Rectal smooth muscle tissue (tissue), 1 donor: Measurements from ENCODE around the gene FXYD6.
A peak's percentile ranks its signal among the peaks of the same experiment; 100 is the strongest.
"Not testable (repeated sequence)": the region's sequence is repeated elsewhere in the genome, so short reads cannot be mapped to it uniquely, and the experiment has no call there.

Experiments used
- H3K27ac ChIP-seq: one replicate; pipeline ENCODE4 v1.7.0; 2013; ENCODE audit warnings: low read depth, low read length, inconsistent platforms
- H3K27me3 ChIP-seq: one replicate; pipeline ENCODE4 v1.7.0; 2013; ENCODE audit warnings: low read length; ENCODE audit not compliant: control insufficient read depth, insufficient read depth
- H3K36me3 ChIP-seq: one replicate; pipeline ENCODE4 v1.7.0; 2013; ENCODE audit warnings: low read length; ENCODE audit not compliant: control insufficient read depth, insufficient read depth
- H3K4me1 ChIP-seq: one replicate; pipeline ENCODE4 v1.7.0; 2013; ENCODE audit warnings: low read length; ENCODE audit not compliant: control insufficient read depth, insufficient read depth
- H3K4me3 ChIP-seq: one replicate; pipeline ENCODE4 v1.7.0; 2013; ENCODE audit warnings: low read length
- H3K9ac ChIP-seq: one replicate; pipeline ENCODE4 v1.7.0; 2013; ENCODE audit warnings: low read length

The FXYD6 gene, protein sequence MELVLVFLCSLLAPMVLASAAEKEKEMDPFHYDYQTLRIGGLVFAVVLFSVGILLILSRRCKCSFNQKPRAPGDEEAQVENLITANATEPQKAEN

DNA sequence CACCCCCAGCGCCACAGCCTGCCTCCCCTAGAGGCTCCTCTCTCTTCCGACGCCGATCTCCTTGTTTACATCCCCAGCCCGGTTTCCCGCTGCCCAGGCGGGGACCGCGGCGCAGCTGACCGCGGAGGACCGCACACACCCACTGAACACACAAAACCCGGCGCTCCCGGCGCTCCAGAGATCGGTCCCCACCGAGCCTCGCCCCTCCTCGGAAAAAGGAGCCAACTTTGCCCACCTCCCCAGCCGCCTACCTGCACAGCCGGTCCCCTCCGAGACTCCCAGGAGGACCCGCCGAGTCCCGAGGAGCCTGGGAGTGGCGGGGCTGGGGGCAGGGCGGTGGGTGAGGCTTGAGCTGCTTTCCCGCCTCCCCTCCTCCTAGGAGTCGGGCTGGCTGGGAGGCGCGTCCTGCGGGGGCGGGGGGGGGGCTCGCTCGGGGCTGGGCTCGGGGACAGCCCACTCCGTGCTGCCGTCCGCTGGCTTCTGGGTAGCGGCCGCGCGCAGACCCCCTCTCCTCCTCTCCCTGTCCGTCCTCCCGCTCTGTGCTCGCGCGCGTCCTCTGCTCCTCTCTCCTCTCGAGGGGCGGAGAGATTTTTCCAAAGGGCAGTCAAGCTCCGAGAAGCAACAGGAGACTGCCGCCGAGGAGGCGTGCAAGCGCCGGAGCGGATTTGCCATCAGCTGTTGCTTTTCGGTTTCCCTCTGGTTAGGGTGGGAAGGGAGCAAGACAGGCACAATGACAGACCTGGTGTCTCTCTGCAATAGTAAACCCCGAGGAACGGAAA lies at the start of gene FXYD6:
Gene FXYD6 (minus strand): TSS at position 318 of the 779 bp plus-strand sequence. CDS start 33,882 bp downstream, outside the sequence.
- H3K4me3 ChIP-seq = peak within 1 kb of the TSS; percentile 80
- H3K36me3 ChIP-seq = no peaks in the 10 kb centered on the region
- H3K27ac ChIP-seq = peak within 1 kb of the TSS; percentile 91
- H3K9ac ChIP-seq = peak within 1 kb of the TSS; percentile 57
- H3K27me3 ChIP-seq = peaks cover 7% of the 10 kb centered on the region
- peaks cover 50% of the 10 kb centered on the region for H3K4me1 ChIP-seq

DNA sequence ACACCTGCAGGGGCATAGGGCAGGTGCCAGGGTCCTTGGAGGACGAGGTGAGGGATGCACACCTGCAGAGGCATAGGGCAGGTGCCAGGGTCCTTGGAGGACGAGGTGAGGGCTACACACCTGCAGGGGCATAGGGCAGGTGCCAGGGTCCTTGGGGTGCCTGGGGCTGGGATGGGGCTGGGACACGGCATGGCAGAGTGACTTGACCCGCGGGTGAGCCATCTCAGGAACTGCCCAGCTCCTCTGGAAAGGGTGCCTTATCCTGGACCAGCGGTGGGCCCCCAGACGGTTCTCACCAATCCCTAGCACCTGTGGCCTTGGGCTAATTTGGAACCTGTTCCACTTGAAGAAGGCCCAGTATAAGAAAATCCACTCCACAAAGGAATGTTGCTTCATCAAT lies 49.7 kb upstream of the FXYD6 start:
- H3K4me3 ChIP-seq, H3K27me3 ChIP-seq, H3K4me1 ChIP-seq, H3K27ac ChIP-seq, H3K9ac ChIP-seq, H3K36me3 ChIP-seq: not testable (repeated sequence)

DNA sequence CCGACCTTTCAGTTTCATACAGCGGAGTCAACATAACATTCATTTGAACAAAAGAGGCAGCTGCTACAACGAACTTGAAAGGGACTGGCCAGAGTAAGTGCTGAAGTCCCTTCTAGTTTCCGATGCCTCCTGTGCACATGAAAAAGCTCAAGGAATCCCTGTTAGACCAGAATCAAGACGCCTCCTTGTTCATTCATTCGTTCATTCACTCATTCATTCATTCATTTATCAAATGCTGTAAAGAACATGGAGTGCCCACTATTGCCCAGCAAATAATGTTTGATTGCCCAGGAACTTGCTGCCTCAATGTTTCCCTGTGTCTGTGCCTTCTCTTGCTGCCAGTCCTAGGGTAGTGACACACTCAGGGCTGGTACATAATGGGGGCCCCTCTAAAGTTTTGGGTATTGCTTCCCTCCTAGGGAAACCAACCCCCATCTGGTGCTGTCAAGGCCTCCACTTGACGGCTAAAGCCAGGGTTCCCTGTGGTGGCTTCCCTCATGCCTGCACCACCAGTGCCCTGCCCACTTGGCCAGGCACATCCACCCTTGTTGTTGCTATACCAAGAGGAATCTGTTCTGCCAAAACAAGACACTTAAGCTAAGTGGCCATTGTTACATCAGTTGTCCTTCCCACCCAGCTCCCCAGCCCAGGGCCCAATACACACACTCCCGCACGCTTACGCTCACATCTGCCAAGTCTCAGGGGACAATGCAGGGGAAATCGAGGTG lies 48.9 kb upstream of the FXYD6 start:
- H3K4me1 ChIP-seq = no peaks in the 10 kb centered on the region
- no peak overlapping the region for H3K4me3 ChIP-seq
- H3K9ac ChIP-seq = no peak overlapping the region
- H3K36me3 ChIP-seq = no peaks in the 10 kb centered on the region
- H3K27ac ChIP-seq = no peak overlapping the region
- H3K27me3 ChIP-seq = no peaks in the 10 kb centered on the region

DNA sequence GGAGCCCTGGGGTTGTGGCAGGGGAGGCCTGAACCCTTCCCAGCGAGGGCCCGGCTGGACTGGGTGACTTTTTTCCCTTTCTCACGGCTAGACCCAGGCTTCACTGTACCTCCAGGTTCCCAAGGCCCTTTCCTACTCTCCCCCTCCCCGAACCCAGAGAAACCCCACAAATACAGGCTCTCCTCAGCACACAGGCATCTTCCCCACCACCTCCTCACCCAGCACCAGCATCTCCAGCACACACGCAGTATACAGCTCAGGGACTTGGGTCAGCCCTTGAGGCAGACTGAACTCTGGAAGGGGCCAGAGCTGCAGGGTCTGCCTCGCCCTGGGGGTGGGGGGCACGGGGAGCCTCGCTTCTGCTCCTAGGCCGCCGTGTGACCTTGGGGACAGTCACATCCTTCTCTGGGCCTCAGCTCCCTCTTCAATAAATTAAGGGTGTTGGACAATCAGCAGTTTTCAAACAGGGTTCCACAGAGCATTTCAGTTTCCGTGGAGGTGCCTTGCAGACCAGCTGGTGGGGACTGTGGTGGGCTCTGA lies 48.2 kb upstream of the FXYD6 start:
- H3K9ac ChIP-seq = no peak overlapping the region

DNA sequence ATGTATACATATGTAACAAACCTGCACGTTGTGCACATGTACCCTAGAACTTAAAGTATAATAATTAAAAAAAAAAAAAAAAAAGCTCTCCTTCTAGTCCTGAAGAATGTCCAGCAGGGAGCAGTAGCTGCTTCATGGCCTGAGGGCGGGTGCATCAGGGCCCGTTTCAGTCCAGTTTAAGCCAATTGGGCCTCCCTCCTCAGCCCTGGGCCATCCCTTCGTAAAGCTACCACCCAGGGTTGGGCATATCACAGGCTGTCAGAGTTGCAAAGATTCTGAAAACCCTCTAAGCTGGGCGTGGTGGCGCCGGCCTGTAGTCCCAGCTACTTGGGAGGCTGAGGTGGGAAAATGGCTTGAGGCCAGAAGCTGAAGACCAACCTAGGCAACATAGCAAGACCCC lies 47.3 kb upstream of the FXYD6 start:
- no peak overlapping the region for H3K4me3 ChIP-seq
- no peaks in the 10 kb centered on the region for H3K4me1 ChIP-seq
- H3K36me3 ChIP-seq = no peaks in the 10 kb centered on the region
- no peaks in the 10 kb centered on the region for H3K27me3 ChIP-seq
- H3K9ac ChIP-seq = no peak overlapping the region
- H3K27ac ChIP-seq = no peak overlapping the region

More for the DNA sequence above, 48.2 kb upstream of the FXYD6 start:
- Histone ChIP-seq H3K27ac (no peak overlapping the region), H3K4me1 (no peaks in the 10 kb centered on the region), H3K4me3 (no peak overlapping the region), H3K36me3 (no peaks in the 10 kb centered on the region), H3K27me3 (no peaks in the 10 kb centered on the region)

DNA sequence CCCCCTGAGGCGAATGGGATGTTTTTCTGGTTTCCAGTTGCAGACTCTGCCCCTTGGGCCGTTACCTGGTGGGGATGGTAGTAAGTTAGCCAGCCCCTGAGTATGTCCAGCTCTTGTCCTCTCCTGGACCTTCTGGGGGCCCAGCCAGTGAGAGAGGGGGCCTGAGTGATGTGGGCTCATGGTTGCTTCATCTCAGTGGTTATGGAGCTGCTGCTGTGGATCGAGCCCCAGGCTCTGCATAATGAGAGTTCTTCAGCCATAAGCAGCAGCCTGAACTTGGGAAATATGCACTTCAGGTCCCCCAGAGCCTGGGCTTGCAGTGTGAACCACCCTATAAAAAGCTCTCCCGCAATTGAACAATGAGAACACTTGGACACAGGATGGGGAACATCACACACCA lies 46.8 kb upstream of the FXYD6 start:
- H3K9ac ChIP-seq = no peak overlapping the region
- no peak overlapping the region for H3K4me3 ChIP-seq
- no peaks in the 10 kb centered on the region for H3K4me1 ChIP-seq
- no peaks in the 10 kb centered on the region for H3K27me3 ChIP-seq
- H3K36me3 ChIP-seq = no peaks in the 10 kb centered on the region
- H3K27ac ChIP-seq = no peak overlapping the region

DNA sequence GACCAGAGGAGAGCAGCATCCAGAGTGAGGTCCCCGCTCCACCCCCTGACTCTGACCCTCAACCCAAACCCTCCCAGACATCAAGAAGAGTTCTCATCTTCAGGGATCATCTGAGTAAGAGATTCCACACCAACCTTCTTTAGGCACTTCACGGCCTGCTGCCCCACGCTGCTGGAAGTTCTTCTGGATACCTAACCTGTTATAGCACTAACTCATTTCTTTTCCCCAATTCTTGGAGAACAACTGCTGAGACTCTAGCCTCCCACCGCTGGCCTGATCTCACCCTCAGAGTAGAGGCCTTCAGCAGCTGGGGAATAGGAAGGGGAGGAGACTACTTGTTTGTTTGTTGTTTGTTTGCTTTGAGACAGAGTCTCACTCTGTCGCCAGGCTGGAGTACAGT lies 45.4 kb upstream of the FXYD6 start:
- Histone ChIP-seq H3K27ac (no peak overlapping the region), H3K36me3 (no peaks in the 10 kb centered on the region), H3K9ac (no peak overlapping the region), H3K4me3 (no peak overlapping the region), H3K27me3 (no peaks in the 10 kb centered on the region), H3K4me1 (no peaks in the 10 kb centered on the region)

DNA sequence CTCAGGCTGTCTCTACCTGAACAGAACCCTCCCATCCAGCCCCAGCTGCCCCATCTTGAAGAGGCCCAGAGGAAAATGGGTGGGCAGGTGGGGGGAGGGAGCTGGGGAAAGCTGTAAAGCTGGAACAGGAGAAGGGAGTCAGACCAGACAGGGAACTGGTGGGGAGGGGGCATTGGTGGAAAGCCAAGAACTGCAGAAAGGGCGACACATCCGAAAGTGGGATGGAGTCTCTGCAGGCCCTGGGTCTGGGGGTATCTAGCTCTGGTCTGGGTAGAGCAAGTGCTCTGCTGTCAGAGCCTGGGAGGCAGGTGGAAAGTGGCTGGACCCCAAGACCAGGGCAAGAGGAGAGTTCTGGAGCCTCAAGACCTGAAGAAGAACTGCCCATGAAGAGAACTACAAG lies 45.0 kb upstream of the FXYD6 start:
- Histone ChIP-seq H3K27me3 (no peaks in the 10 kb centered on the region), H3K27ac (no peak overlapping the region), H3K4me1 (no peaks in the 10 kb centered on the region), H3K36me3 (no peaks in the 10 kb centered on the region), H3K9ac (no peak overlapping the region), H3K4me3 (no peak overlapping the region)

DNA sequence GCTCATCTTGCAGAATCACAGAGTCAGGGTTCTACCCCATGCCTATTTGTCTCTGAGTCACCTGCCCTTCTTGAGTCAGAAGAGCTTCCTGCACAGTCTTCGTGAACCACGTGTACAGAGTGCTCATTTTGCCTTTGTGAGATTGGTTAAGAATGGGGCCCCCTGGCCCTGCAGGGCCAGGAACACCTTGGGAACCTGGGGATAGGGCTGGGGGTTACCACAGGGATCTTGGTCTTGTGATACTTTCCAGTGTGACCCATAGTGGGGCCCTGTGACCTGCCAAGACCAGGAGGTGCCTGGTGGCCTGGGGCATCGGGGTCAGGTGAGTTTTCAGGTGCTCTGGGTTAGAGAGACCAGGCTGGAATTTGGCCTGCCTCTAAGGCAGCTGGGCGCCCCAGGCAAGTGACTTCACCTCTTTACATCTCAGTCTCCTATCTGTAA lies 43.3 kb upstream of the FXYD6 start:
- H3K4me1 ChIP-seq = no peaks in the 10 kb centered on the region
- H3K4me3 ChIP-seq = no peak overlapping the region
- no peaks in the 10 kb centered on the region for H3K36me3 ChIP-seq
- H3K27ac ChIP-seq = no peak overlapping the region
- H3K27me3 ChIP-seq = no peaks in the 10 kb centered on the region
- no peak overlapping the region for H3K9ac ChIP-seq

DNA sequence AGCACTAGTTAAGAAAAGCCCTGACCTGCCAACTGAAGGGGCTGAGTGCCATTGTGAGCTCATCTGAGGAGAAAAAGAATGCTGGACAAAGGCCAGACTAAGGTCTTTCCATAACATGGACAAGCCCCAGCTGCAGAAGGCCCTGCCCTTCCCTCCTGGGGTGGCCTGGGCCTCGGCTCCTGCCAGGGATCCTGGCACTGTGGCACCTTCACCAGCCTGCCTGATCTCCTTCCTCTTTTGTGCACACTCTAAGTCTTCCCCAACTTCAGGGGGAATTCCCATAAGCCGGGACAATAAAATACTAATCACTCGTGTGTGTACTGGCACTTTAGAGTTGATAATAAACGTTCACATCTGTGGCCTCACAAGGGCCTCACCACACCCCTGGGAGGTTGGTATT lies 42.9 kb upstream of the FXYD6 start:
- no peak overlapping the region for H3K9ac ChIP-seq
- no peaks in the 10 kb centered on the region for H3K27me3 ChIP-seq
- no peak overlapping the region for H3K27ac ChIP-seq
- H3K4me1 ChIP-seq = no peaks in the 10 kb centered on the region
- H3K4me3 ChIP-seq = no peak overlapping the region
- H3K36me3 ChIP-seq = no peaks in the 10 kb centered on the region

DNA sequence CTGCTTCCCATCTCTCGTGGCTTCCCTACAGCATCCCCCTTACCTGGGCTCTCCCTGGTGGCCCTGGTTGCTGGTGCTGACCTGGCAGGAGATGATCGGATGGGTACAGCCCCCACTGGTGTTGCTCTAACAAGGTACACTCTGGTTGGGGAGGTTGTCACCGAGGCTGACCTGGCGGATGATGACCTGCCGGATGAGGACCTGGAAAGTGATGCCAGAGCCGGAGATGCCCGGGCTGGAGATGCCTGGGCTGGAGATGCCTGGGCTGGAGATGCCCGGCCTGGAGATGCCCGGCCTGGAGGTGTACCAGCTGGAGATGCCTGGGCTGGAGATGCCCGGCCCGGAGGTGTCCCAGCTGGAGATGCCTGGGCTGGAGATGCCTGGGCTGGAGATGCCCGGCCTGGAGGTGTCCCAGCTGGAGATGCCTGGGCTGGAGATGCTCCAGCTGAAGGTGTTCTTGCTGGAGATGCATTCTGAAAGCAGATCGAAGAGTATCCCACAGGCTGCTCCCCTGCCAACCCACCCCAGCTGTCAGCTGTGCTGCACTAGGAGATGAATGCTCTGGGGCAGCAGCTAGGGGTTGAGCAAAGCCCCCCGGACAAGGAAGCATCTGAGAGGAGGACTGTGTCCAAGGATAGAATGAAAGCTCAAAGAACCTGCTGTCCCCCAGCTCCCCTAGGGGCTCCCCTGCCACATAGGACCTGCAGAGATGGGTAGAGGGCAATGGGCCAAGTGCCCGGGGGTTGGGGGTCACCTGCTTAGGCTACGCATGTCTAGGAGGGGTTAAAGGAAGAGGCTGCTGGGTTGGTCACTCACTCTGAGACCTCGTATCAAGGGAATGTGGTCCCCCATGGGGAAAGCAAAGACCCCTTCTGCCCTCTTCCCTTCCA lies 42.2 kb upstream of the FXYD6 start:
- Histone ChIP-seq H3K9ac (no peak overlapping the region), H3K27ac (no peak overlapping the region), H3K4me1 (no peaks in the 10 kb centered on the region), H3K4me3 (no peak overlapping the region), H3K36me3 (no peaks in the 10 kb centered on the region), H3K27me3 (no peaks in the 10 kb centered on the region)
